H1 (cell line): ENCODE results near the gene NXPH1. TPM values are rescaled to one million over a fixed set of nuclear protein-coding genes. Genes with fewer than 3 reads are reported as not detected.

ENCODE experiments used
- CTCF ChIA-PET: fragments of 300-600 bp; sonication (Branson Sonifier 250); formaldehyde crosslinking; loops from one replicate; lab custom pipeline; 2021; ENCODE audit not compliant: partially characterized antibody; lab: Charles Lee
- POLR2A ChIA-PET: fragments of 300-600 bp; sonication (Branson Sonifier 250); formaldehyde crosslinking; loops from one replicate; lab custom pipeline; 2021; ENCODE audit warnings: inconsistent platforms; ENCODE audit not compliant: partially characterized antibody; lab: Charles Lee
- DNase-seq, 2 experiments: peaks; one replicate each; pipeline versions ENCODE4 v3.0.0 to v3.0.0-alpha.2; 2010 to 2022; ENCODE audit warnings: low spot score in 2 of 2, low read depth in 1 of 2, mixed read lengths in 1 of 2
- FAIRE-seq: peaks from 2 replicates; lab custom pipeline; 2011; peaks lifted over from hg19 to GRCh38; lab: Jason Lieb, UNC
- H2AFZ ChIP-seq: 2 replicates; pipeline ENCODE4 v1.8.1; 2012; ENCODE audit warnings: low read length, inconsistent platforms
- H2AK5ac ChIP-seq: 2 replicates; pipeline ENCODE4 v1.6.1; 2013; ENCODE audit warnings: low read depth, low read length
- H2BK120ac ChIP-seq: replicated peaks from 2 replicates; pipeline ENCODE3; 2013; ENCODE audit warnings: low read depth, low read length, inconsistent platforms
- H2BK12ac ChIP-seq: 2 replicates; pipeline ENCODE4 v1.6.1; 2013; ENCODE audit warnings: low read depth, low read length
- H2BK15ac ChIP-seq: 2 replicates; pipeline ENCODE4 v1.6.1; 2013; ENCODE audit warnings: low read length
- H2BK20ac ChIP-seq: 2 replicates; pipeline ENCODE4 v1.6.1; 2013; ENCODE audit warnings: low read length
- H2BK5ac ChIP-seq: 2 replicates; pipeline ENCODE4 v1.6.1; 2013; ENCODE audit warnings: low read depth, low read length
- H3K14ac ChIP-seq: 2 replicates; pipeline ENCODE4 v1.6.1; 2013; ENCODE audit warnings: inconsistent platforms; ENCODE audit not compliant: insufficient read length
- H3K18ac ChIP-seq: 2 replicates; pipeline ENCODE4 v1.6.1; 2013; ENCODE audit warnings: low read length; ENCODE audit errors: extremely low read depth
- H3K23ac ChIP-seq: 2 replicates; pipeline ENCODE4 v1.6.1; 2013; ENCODE audit warnings: inconsistent platforms; ENCODE audit not compliant: insufficient read length
- H3K23me2 ChIP-seq: 2 replicates; pipeline ENCODE4 v1.6.1; 2013; ENCODE audit warnings: low read depth, low read length
- H3K27ac ChIP-seq: 2 replicates; pipeline ENCODE4 v1.6.1; 2011; ENCODE audit warnings: low read depth, low read length, inconsistent platforms
- H3K27me3 ChIP-seq, 4 experiments: replicated peaks in 1 of 4; 1 replicate in 1 of 4; 2 replicates in 3 of 4; pipeline versions ENCODE4 v1.6.1 to v1.8.1; 2011 to 2013; ENCODE audit warnings: low read length in 3 of 4, mild to moderate bottlenecking in 3 of 4, inconsistent platforms in 2 of 4, mixed read lengths in 2 of 4, moderate library complexity in 1 of 4; ENCODE audit not compliant: control insufficient read depth in 3 of 4, insufficient read depth in 3 of 4; ENCODE audit errors: extremely low read depth in 1 of 4
- H3K36me3 ChIP-seq, 4 experiments: 2 replicates each; pipeline versions ENCODE4 v1.6.1 to v1.8.1; 2011 to 2013; ENCODE audit warnings: mild to moderate bottlenecking in 4 of 4, low read length in 3 of 4, moderate library complexity in 2 of 4, control low read depth in 1 of 4, inconsistent platforms in 1 of 4; ENCODE audit not compliant: insufficient read depth in 4 of 4, control insufficient read depth in 2 of 4
- H3K4ac ChIP-seq: replicated peaks from 2 replicates; pipeline ENCODE3; 2013; ENCODE audit warnings: low read length, low read depth, mixed read lengths, inconsistent platforms; ENCODE audit not compliant: insufficient read length
- H3K4me1 ChIP-seq, 4 experiments: replicated peaks in 1 of 4; 1 replicate in 1 of 4; 2 replicates in 3 of 4; pipeline versions ENCODE4 v1.6.1 to v1.8.1; 2011 to 2013; ENCODE audit warnings: low read length in 3 of 4, inconsistent platforms in 2 of 4, mixed read lengths in 1 of 4; ENCODE audit not compliant: insufficient read depth in 4 of 4, control insufficient read depth in 3 of 4
- H3K4me2 ChIP-seq, 2 experiments: 2 replicates each; pipeline versions ENCODE4 v1.6.1 to v1.8.1; 2011 to 2013; ENCODE audit warnings: low read depth in 2 of 2, low read length in 2 of 2, control low read depth in 1 of 2, inconsistent platforms in 1 of 2, mild to moderate bottlenecking in 1 of 2; ENCODE audit not compliant: insufficient read depth in 1 of 2
- H3K4me3 ChIP-seq, 4 experiments: fragments of 200-600, 300-600 bp in 1 of 4; sonication (generic), shearing (Covaris generic), sonication (Bioruptor Twin) in 1 of 4; 2 replicates each; pipeline versions ENCODE4 v1.5.1 to v1.8.1; 2011 to 2016; ENCODE audit warnings: low read length in 4 of 4, low read depth in 3 of 4, control low read depth in 2 of 4, inconsistent platforms in 2 of 4, mild to moderate bottlenecking in 2 of 4, mixed read lengths in 1 of 4, moderate library complexity in 1 of 4; ENCODE audit not compliant: insufficient read depth in 2 of 4; ENCODE audit errors: extremely low read depth in 1 of 4
- H3K56ac ChIP-seq: replicated peaks from 2 replicates; pipeline ENCODE3; 2013; ENCODE audit warnings: low read depth, mild to moderate bottlenecking, mixed read lengths, low read length, inconsistent platforms; ENCODE audit not compliant: insufficient read length
- H3K79me1 ChIP-seq: 2 replicates; pipeline ENCODE4 v1.6.1; 2013; ENCODE audit warnings: low read depth, low read length, control low read depth
- H3K79me2 ChIP-seq, 2 experiments: 2 replicates each; pipeline versions ENCODE4 v1.6.1 to v1.8.1; 2012 to 2013; ENCODE audit warnings: low read length in 2 of 2, mild to moderate bottlenecking in 2 of 2, inconsistent platforms in 1 of 2; ENCODE audit not compliant: insufficient read depth in 2 of 2, control insufficient read depth in 1 of 2
- H3K9ac ChIP-seq, 4 experiments: replicated peaks in 1 of 4; 1 replicate in 1 of 4; 2 replicates in 3 of 4; pipeline versions ENCODE4 v1.6.1 to v1.8.1; 2011 to 2013; ENCODE audit warnings: low read depth in 3 of 4, low read length in 3 of 4, control low read depth in 2 of 4, mild to moderate bottlenecking in 2 of 4, moderate library complexity in 2 of 4, inconsistent platforms in 1 of 4; ENCODE audit errors: extremely low read depth in 1 of 4
- H3K9me3 ChIP-seq, 2 experiments: 2 replicates each; pipeline versions ENCODE4 v1.6.1 to v1.8.1; 2012 to 2013; ENCODE audit warnings: mild to moderate bottlenecking in 2 of 2, moderate library complexity in 2 of 2, control low read depth in 1 of 2, inconsistent platforms in 1 of 2, low read depth in 1 of 2, low read length in 1 of 2, mixed read lengths in 1 of 2; ENCODE audit not compliant: insufficient read depth in 2 of 2
- H4K20me1 ChIP-seq, 2 experiments: replicated peaks in 1 of 2; 2 replicates each; pipeline versions ENCODE3 to v1.8.1; 2011 to 2013; ENCODE audit warnings: inconsistent platforms in 2 of 2, low read length in 2 of 2, mild to moderate bottlenecking in 1 of 2; ENCODE audit not compliant: insufficient read depth in 2 of 2, control insufficient read depth in 1 of 2
- H4K5ac ChIP-seq: 2 replicates; pipeline ENCODE4 v1.6.1; 2013; ENCODE audit warnings: low read length, low read depth, mixed read lengths, inconsistent platforms; ENCODE audit not compliant: insufficient read length
- H4K8ac ChIP-seq: 2 replicates; pipeline ENCODE4 v1.8.0; 2013; ENCODE audit warnings: mild to moderate bottlenecking, moderate library complexity, low read length, inconsistent platforms; ENCODE audit not compliant: insufficient read depth; ENCODE audit errors: extremely low read depth
- H4K91ac ChIP-seq: replicated peaks from 2 replicates; pipeline ENCODE3; 2013; ENCODE audit warnings: low read length, mixed read lengths, inconsistent platforms; ENCODE audit not compliant: insufficient read length
- BACH1 ChIP-seq: IDR thresholded peaks from 2 replicates; pipeline ENCODE4 v1.6.1; 2012; ENCODE audit warnings: low read length, improper control_type of control experiment
- BRCA1 ChIP-seq: IDR thresholded peaks from 2 replicates; pipeline ENCODE4 v1.6.1; 2012; ENCODE audit warnings: low read depth, low read length, improper control_type of control experiment
- CBX8 ChIP-seq: fragments of 300-800, 300-1000 bp; sonication (generic); IDR thresholded peaks from 2 replicates; pipeline ENCODE4 v1.7.1; 2016; ENCODE audit warnings: low read depth, low read length, borderline replicate concordance
- CTBP2 ChIP-seq: IDR thresholded peaks from 2 replicates; pipeline ENCODE4 v1.7.0; 2011; ENCODE audit warnings: borderline replicate concordance, mild to moderate bottlenecking, moderate library complexity, mixed read lengths, low read length; ENCODE audit not compliant: insufficient read depth, insufficient read length
- EZH2 ChIP-seq: fragments of 200-600 bp; sonication (generic); IDR thresholded peaks from 2 replicates; pipeline ENCODE4 v1.7.1; 2012; ENCODE audit warnings: low read depth, mild to moderate bottlenecking, moderate library complexity, low read length, inconsistent platforms; ENCODE audit not compliant: severe bottlenecking
- GABPA ChIP-seq: IDR thresholded peaks from 2 replicates; pipeline ENCODE4 v1.6.1; 2011; ENCODE audit warnings: mild to moderate bottlenecking, low read length, moderate library complexity, borderline replicate concordance; ENCODE audit not compliant: insufficient read depth
- HDAC6 ChIP-seq: IDR thresholded peaks from one replicate; pipeline ENCODE4 v1.7.1; 2012; ENCODE audit warnings: low read depth, mild to moderate bottlenecking, inconsistent platforms, low read length, moderate library complexity
- KDM5A ChIP-seq: fragments of 200-600 bp; IDR thresholded peaks from 2 replicates; pipeline ENCODE4 v1.7.1; 2012; ENCODE audit warnings: mild to moderate bottlenecking, low read length, inconsistent platforms, mixed read lengths
- PHF8 ChIP-seq: fragments of 200-600 bp; sonication (generic); conservative IDR thresholded peaks from 2 replicates; pipeline ENCODE4 v1.7.1; 2012; ENCODE audit warnings: low read depth, mild to moderate bottlenecking, inconsistent platforms, low read length, moderate library complexity
- RFX5 ChIP-seq: IDR thresholded peaks from 2 replicates; pipeline ENCODE4 v1.6.1; 2011; ENCODE audit warnings: low read depth, low read length, improper control_type of control experiment, borderline replicate concordance
- RNF2 ChIP-seq: fragments of 200-900, 300-1000 bp; sonication (generic); IDR thresholded peaks from 2 replicates; pipeline ENCODE4 v1.7.1; 2016; ENCODE audit warnings: borderline replicate concordance, low read depth, mild to moderate bottlenecking, antibody characterized with exemption, low read length; ENCODE audit not compliant: poor library complexity, severe bottlenecking; ENCODE audit errors: missing control alignments
- SUZ12 ChIP-seq: fragments of 200-600 bp; sonication (generic); IDR thresholded peaks from 2 replicates; pipeline ENCODE4 v1.6.1; 2012; ENCODE audit warnings: mild to moderate bottlenecking, inconsistent platforms, low read length, moderate library complexity, mixed read lengths
- TAF7 ChIP-seq: optimal IDR thresholded peaks from 2 replicates; pipeline ENCODE3; 2011; ENCODE audit warnings: low read depth, mild to moderate bottlenecking, inconsistent platforms, low read length, moderate library complexity, borderline replicate concordance
- ZNF274 ChIP-seq: IDR thresholded peaks from 2 replicates; pipeline ENCODE4 v1.7.0; 2012; ENCODE audit warnings: low read length, borderline replicate concordance; ENCODE audit errors: extremely low read depth
- WGBS, 2 experiments: shearing (Covaris generic) in 1 of 2; methylation state at CpG; one replicate each; pipeline versions ENCODE4 v1.1.6 to v1.1.7; 2013 to 2015; ENCODE audit warnings: low lambda C conversion rate in 2 of 2, mixed read lengths in 2 of 2, inconsistent platforms in 1 of 2, low coverage in 1 of 2, missing lambda C conversion rate in 1 of 2; ENCODE audit not compliant: insufficient replicate concordance in 2 of 2, insufficient coverage in 1 of 2, insufficient read length in 1 of 2; ENCODE audit errors: extremely low coverage in 1 of 2, missing lambda C conversion rate in 1 of 2; 5-methylcytosine and 5-hydroxymethylcytosine counted together
- polyA plus RNA-seq, 7 experiments: library from polyadenylated mRNA; depleted of rRNA in 3 of 7; stranded (reverse) in 5 of 7; unstranded in 2 of 7; fragments of >200 nt in 5 of 7; fragments of 200-250 nt in 2 of 7; gene quantifications; 1 replicate in 5 of 7; 2 replicates in 1 of 7; 4 replicates in 1 of 7; pipeline versions ENCODE4 v1.2.1 to v1.2.3, GENCODE V29; 2011 to 2013; ENCODE audit warnings: missing spikeins in 2 of 7, mixed read lengths in 2 of 7
- total RNA-seq: library from RNA; stranded (reverse); fragmentation: NEBNext Ultra II Directional; extraction: Animal tissue kit (Norgen Biotek cat#: 25700); gene quantifications from 2 replicates; pipeline ENCODE4 v1.2.1, GENCODE V29; 2021

The NXPH1 gene
- total and polyA plus RNA-seq, 2 of the 8 experiments (the other 6 are each of a cell fraction or from before 2014, with no cell fraction given) = 0.14 to 1.0 TPM

GRCh38 chr7:8612584-8612983 lies 179.2 kb downstream of the NXPH1 start:
- Histone ChIP-seq H3K79me2 (no peaks in the 10 kb centered on the region), H3K9me3 (no peaks in the 10 kb centered on the region), H4K5ac (no peak overlapping the region), H2BK20ac (no peak overlapping the region), H3K36me3 (no peaks in the 10 kb centered on the region), H3K27me3 (no peaks in the 10 kb centered on the region), H4K91ac (no peak overlapping the region), H3K79me1 (no peaks in the 10 kb centered on the region), H2BK5ac (no peak overlapping the region), H2BK120ac (no peak overlapping the region), H3K4me2 (no peak overlapping the region), H4K20me1 (no peaks in the 10 kb centered on the region), H3K4ac (no peak overlapping the region), H3K23me2 (no peaks in the 10 kb centered on the region), H3K56ac (no peak overlapping the region), H2BK12ac (no peak overlapping the region), H3K4me3 (no peak overlapping the region), H3K18ac (no peak overlapping the region), H3K14ac (no peak overlapping the region), H2BK15ac (no peak overlapping the region), H3K4me1 (no peaks in the 10 kb centered on the region; a peak in 1 of 7 replicates), H3K9ac (no peak overlapping the region), H2AK5ac (no peak overlapping the region), H2AFZ (no peak overlapping the region), H3K23ac (no peak overlapping the region), H4K8ac (no peak overlapping the region), H3K27ac (no peak overlapping the region)
- CTCF ChIA-PET = interaction anchor here (0.7 kb wide), 1 partner anchor 1705 kb away, joined by 3 read pairs; no protein-coding TSS in a partner anchor
- 68% methylated on average over 1 of the region's 1 CpG; no CpG with 5 or more reads in 1 of the 2 experiments for WGBS, 2 experiments
- POLR2A ChIA-PET = interaction anchor here (1.0 kb wide), 1 partner anchor 10 kb away, joined by 3 read pairs; no protein-coding TSS in a partner anchor
- no peak for DNase-seq
- FAIRE-seq = no peak
- no peak for TF ChIP-seq SUZ12
- TF ChIP-seq RFX5 = no peak
- TF ChIP-seq CTBP2 = no peak
- no peak for TF ChIP-seq BACH1
- TF ChIP-seq RNF2 = no peak
- no peak for TF ChIP-seq CBX8
- TF ChIP-seq TAF7 = no peak
- no peak for TF ChIP-seq HDAC6
- no peak for TF ChIP-seq GABPA
- TF ChIP-seq ZNF274 = no peak
- no peak for TF ChIP-seq BRCA1
- TF ChIP-seq PHF8 = no peak
- TF ChIP-seq EZH2 = no peak
- TF ChIP-seq KDM5A = no peak
